ENCODE measurements around the gene LRRC28.

The LRRC28 gene

DNA sequence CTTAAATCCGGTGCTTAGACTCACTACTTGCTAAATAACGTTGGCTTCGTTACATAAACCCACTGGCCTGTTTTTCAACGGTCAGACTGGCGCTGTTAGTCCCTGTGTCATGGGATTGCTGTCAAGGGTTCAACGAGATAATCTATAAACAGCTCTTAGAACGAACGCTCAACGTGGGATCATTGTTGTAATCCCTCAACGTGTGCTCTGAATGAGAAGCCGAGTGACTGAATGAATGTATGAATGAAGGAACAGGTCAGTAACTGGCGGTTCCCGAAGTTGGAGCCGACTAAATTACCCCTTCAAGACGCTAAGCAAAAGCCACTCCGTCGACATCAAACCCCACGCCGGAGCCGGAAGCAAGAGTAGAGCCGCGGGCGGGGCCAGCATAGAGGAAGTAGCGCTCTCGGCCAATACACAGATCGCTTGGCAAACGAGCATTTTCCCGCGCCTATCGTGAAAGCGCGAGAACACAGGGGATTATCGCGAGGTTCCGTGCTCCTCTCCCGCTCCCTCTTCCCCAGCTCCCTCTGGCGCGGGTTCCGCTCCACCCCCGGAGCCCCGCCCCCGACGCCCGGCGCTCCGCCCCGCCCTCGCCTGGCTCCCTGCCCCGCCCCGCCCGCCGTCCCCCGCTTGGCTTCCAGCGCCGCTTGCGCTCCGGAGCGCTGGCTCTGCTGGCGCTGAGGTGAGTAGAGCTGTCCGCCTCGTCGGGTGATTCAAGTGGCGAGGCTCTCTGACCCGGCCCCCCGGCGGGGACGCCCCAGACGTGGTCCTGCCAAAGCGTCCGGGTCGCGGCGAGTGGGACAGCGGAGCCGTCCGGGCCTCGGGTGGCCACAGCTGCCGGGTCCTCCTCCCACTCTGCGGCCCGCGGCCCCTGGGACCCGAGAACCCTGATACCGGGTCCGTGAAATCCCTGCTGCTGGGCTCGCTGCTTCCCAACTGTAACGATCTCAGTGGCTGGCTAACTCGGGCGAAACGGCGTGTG, at the start of gene LRRC28:
Gene LRRC28, plus strand, starts transcription at position 625 of the 985 bp plus-strand sequence. CDS start 4,477 bp downstream, outside the sequence.
- Histone ChIP-seq H3K9me3 (ENCODE audit: insufficient read depth, low read length) (no peaks in the 10 kb centered on the region), H3K9ac (ENCODE audit: insufficient read length, low read depth) (peak within 1 kb of the TSS; percentile 91), H3K27me3 (ENCODE audit: insufficient read depth, insufficient read length) (peaks cover 14% of the 10 kb centered on the region), H3K4me3 (ENCODE audit: insufficient read length, low read depth) (peak within 1 kb of the TSS; percentile 72), H3K4me1 (ENCODE audit: insufficient read depth, insufficient read length) (no peaks in the 10 kb centered on the region), H3K36me3 (ENCODE audit: insufficient read depth, insufficient read length, low read length) (no peaks in the 10 kb centered on the region)
- DNase-seq (ENCODE audit: low read depth, low spot score) = peak; percentile 97
- TF ChIP-seq SUZ12 (IDR thresholded peaks at IDR 0.05; ENCODE audit: extremely low read depth, insufficient read depth, insufficient read length) = no peak
- no peak for TF ChIP-seq ZNF274 (IDR thresholded peaks at IDR 0.05; ENCODE audit: low read depth, low read length)
- no peak for TF ChIP-seq YY1 (IDR thresholded peaks at IDR 0.05; ENCODE audit: insufficient read depth, insufficient read length)

DNA sequence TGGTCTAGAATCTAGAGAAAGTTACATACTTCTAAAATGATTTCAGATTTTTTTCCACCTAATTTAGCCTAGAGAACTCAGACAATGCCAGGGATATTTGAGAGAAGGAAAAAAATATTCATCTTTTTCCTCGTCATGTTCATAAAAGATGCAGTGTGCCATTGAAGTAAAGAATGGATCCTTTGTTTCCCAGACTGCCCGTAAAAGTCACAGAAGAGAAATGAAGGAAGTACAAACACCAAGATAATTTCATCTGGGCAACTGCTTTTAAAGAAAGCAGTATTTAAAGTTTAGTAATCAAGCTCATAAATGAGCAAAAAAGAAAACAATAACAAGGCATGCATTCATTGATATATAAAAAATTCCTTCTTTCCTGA, 49.1 kb upstream of the LRRC28 start:
- no peak overlapping the region for H3K4me3 ChIP-seq (ENCODE audit: insufficient read length, low read depth)
- no peaks in the 10 kb centered on the region for H3K27me3 ChIP-seq (ENCODE audit: insufficient read depth, insufficient read length)
- no peaks in the 10 kb centered on the region; the same call in 1 of the 2 replicates for H3K9me3 ChIP-seq (ENCODE audit: insufficient read depth, low read length)
- no peaks in the 10 kb centered on the region for H3K4me1 ChIP-seq (ENCODE audit: insufficient read depth, insufficient read length)
- DNase-seq (ENCODE audit: low read depth, low spot score) = no peak
- no peak overlapping the region for H3K9ac ChIP-seq (ENCODE audit: insufficient read length, low read depth)
- no peak for TF ChIP-seq YY1 (IDR thresholded peaks at IDR 0.05; ENCODE audit: insufficient read depth, insufficient read length)
- TF ChIP-seq SUZ12 (IDR thresholded peaks at IDR 0.05; ENCODE audit: extremely low read depth, insufficient read depth, insufficient read length) = no peak
- no peak for TF ChIP-seq ZNF274 (IDR thresholded peaks at IDR 0.05; ENCODE audit: low read depth, low read length)
- H3K36me3 ChIP-seq (ENCODE audit: insufficient read depth, insufficient read length, low read length) = peaks cover 15% of the 10 kb centered on the region

DNA sequence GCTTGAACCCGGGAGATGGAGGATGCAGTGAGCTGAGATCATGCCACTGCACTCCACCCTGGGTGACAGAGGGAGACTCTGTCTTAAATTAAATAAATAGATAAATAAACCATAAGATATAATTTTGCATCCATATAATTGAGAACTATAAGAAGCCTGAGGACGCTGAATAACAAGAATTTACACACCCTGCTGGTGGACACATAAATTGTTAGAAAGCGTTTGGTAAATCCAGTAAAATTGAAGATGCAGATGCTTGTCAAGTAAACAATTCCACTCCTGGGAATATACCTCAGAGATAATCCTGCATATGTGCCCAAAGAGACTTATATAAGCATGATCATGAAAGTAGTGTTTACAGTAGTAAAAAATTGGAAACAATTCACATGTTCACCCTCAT, 43.6 kb upstream of the LRRC28 start:
- no peak for TF ChIP-seq SUZ12 (IDR thresholded peaks at IDR 0.05; ENCODE audit: extremely low read depth, insufficient read depth, insufficient read length)
- no peak for TF ChIP-seq ZNF274 (IDR thresholded peaks at IDR 0.05; ENCODE audit: low read depth, low read length)
- no peak for TF ChIP-seq YY1 (IDR thresholded peaks at IDR 0.05; ENCODE audit: insufficient read depth, insufficient read length)
- Histone ChIP-seq H3K36me3 (ENCODE audit: insufficient read depth, insufficient read length, low read length) (peaks cover 11% of the 10 kb centered on the region), H3K4me1 (ENCODE audit: insufficient read depth, insufficient read length) (peaks cover 4% of the 10 kb centered on the region), H3K27me3 (ENCODE audit: insufficient read depth, insufficient read length) (no peaks in the 10 kb centered on the region), H3K9ac (ENCODE audit: insufficient read length, low read depth) (no peak overlapping the region), H3K4me3 (ENCODE audit: insufficient read length, low read depth) (no peak overlapping the region), H3K9me3 (ENCODE audit: insufficient read depth, low read length) (no peaks in the 10 kb centered on the region; the same call in 1 of the 2 replicates)
- no peak for DNase-seq (ENCODE audit: low read depth, low spot score)

DNA sequence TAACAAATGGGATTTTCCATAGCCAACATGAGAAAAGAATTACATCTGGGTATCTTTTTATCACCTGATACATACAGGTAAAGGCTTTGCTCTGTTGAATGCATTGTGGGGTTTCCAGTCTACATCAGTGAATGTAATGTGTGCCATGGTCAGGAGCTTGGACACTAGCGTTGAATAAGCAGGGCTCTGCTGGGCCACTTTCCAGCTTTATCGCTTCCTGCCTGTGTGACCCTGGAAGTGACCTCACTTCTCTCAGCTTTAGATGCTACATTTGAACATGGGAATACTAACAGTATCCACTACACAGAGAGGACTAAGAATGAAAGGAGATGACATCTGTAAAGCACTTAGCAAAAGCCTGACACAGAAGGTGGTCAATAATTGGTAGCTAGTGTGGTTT, 42.0 kb upstream of the LRRC28 start:
- no peak overlapping the region for H3K9ac ChIP-seq (ENCODE audit: insufficient read length, low read depth)
- no peaks in the 10 kb centered on the region for H3K27me3 ChIP-seq (ENCODE audit: insufficient read depth, insufficient read length)
- peaks cover 5% of the 10 kb centered on the region for H3K4me1 ChIP-seq (ENCODE audit: insufficient read depth, insufficient read length)
- H3K9me3 ChIP-seq (ENCODE audit: insufficient read depth, low read length) = no peaks in the 10 kb centered on the region; the same call in 1 of the 2 replicates
- H3K36me3 ChIP-seq (ENCODE audit: insufficient read depth, insufficient read length, low read length) = peaks cover 11% of the 10 kb centered on the region
- DNase-seq (ENCODE audit: low read depth, low spot score) = no peak
- H3K4me3 ChIP-seq (ENCODE audit: insufficient read length, low read depth) = no peak overlapping the region
- no peak for TF ChIP-seq ZNF274 (IDR thresholded peaks at IDR 0.05; ENCODE audit: low read depth, low read length)
- TF ChIP-seq YY1 (IDR thresholded peaks at IDR 0.05; ENCODE audit: insufficient read depth, insufficient read length) = no peak

DNA sequence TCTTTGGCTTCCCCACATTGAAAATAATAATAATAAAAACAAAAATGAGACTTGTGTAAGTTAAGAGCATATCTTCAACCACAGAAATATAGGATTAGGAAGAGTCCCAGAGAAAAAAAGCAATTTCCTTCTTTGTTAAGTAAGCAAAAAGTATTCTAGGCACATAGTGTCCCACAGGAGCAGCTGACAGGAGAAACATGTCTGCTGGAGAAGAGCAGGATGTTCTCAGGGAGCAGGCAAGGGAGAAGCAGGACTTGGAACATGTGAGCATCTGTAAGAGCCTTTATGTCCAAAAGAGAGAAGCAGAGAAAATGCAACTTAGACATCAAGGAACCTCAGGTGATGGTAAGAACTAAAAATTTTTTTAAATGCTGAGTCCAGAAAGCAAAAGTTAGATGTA, 40.9 kb upstream of the LRRC28 start:
- H3K27me3 ChIP-seq (ENCODE audit: insufficient read depth, insufficient read length) = no peaks in the 10 kb centered on the region
- peaks cover 15% of the 10 kb centered on the region for H3K36me3 ChIP-seq (ENCODE audit: insufficient read depth, insufficient read length, low read length)
- H3K9ac ChIP-seq (ENCODE audit: insufficient read length, low read depth) = no peak overlapping the region
- no peaks in the 10 kb centered on the region; the same call in 1 of the 2 replicates for H3K9me3 ChIP-seq (ENCODE audit: insufficient read depth, low read length)
- peaks cover 5% of the 10 kb centered on the region for H3K4me1 ChIP-seq (ENCODE audit: insufficient read depth, insufficient read length)
- no peak for DNase-seq (ENCODE audit: low read depth, low spot score)
- no peak for TF ChIP-seq YY1 (IDR thresholded peaks at IDR 0.05; ENCODE audit: insufficient read depth, insufficient read length)
- TF ChIP-seq ZNF274 (IDR thresholded peaks at IDR 0.05; ENCODE audit: low read depth, low read length) = no peak
- no peak for TF ChIP-seq SUZ12 (IDR thresholded peaks at IDR 0.05; ENCODE audit: extremely low read depth, insufficient read depth, insufficient read length)
- no peak overlapping the region for H3K4me3 ChIP-seq (ENCODE audit: insufficient read length, low read depth)

DNA sequence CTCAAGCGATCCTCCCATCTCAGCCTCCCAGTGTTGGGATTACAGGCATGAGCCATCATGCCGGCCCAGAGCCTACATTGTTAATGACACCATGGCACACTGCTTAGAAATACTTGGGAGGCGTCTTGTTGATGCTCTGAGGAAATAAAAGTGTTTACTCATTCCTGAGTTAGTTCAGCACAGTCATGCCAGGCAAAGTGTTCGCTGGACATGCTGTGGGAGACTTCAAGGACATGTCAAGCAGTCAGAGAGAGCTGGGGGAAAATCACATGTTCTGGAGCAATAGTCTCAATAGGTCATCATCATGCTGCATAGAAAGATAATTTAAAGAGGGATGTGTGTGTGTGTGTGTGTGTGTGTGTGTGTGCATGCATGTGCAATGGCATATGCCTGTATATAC, 39.4 kb upstream of the LRRC28 start:
- H3K36me3 ChIP-seq (ENCODE audit: insufficient read depth, insufficient read length, low read length) = peaks cover 22% of the 10 kb centered on the region
- H3K9ac ChIP-seq (ENCODE audit: insufficient read length, low read depth) = no peak overlapping the region
- H3K27me3 ChIP-seq (ENCODE audit: insufficient read depth, insufficient read length) = no peaks in the 10 kb centered on the region
- H3K4me3 ChIP-seq (ENCODE audit: insufficient read length, low read depth) = no peak overlapping the region
- no peak for TF ChIP-seq YY1 (IDR thresholded peaks at IDR 0.05; ENCODE audit: insufficient read depth, insufficient read length)
- no peak for TF ChIP-seq ZNF274 (IDR thresholded peaks at IDR 0.05; ENCODE audit: low read depth, low read length)
- no peak for TF ChIP-seq SUZ12 (IDR thresholded peaks at IDR 0.05; ENCODE audit: extremely low read depth, insufficient read depth, insufficient read length)
- H3K4me1 ChIP-seq (ENCODE audit: insufficient read depth, insufficient read length) = peaks cover 5% of the 10 kb centered on the region
- no peak for DNase-seq (ENCODE audit: low read depth, low spot score)
- no peaks in the 10 kb centered on the region for H3K9me3 ChIP-seq (ENCODE audit: insufficient read depth, low read length)

DNA sequence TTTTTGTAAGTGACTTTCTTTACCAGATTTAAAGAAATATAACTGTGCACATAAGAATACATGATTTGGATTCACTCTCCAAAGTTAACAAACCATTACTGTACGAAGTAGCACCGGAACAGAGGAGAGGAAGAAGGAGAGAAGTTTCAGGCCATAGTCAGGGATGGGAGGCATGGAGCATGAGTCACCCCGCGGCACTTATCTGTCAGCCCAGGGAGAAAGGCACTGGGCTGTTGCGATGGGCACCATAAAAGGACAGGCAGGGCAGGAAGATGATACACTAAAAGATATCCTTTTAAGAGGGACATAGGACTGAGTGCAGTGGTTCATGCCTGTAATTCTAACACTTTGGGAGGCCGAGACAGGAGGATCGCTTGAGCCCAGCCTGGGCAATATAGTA, 38.9 kb upstream of the LRRC28 start:
- Histone ChIP-seq H3K36me3 (ENCODE audit: insufficient read depth, insufficient read length, low read length) (peaks cover 24% of the 10 kb centered on the region), H3K4me1 (ENCODE audit: insufficient read depth, insufficient read length) (peaks cover 5% of the 10 kb centered on the region), H3K9ac (ENCODE audit: insufficient read length, low read depth) (no peak overlapping the region), H3K9me3 (ENCODE audit: insufficient read depth, low read length) (no peaks in the 10 kb centered on the region), H3K27me3 (ENCODE audit: insufficient read depth, insufficient read length) (no peaks in the 10 kb centered on the region), H3K4me3 (ENCODE audit: insufficient read length, low read depth) (no peak overlapping the region)
- no peak for DNase-seq (ENCODE audit: low read depth, low spot score)
- no peak for TF ChIP-seq ZNF274 (IDR thresholded peaks at IDR 0.05; ENCODE audit: low read depth, low read length)
- no peak for TF ChIP-seq YY1 (IDR thresholded peaks at IDR 0.05; ENCODE audit: insufficient read depth, insufficient read length)
- TF ChIP-seq SUZ12 (IDR thresholded peaks at IDR 0.05; ENCODE audit: extremely low read depth, insufficient read depth, insufficient read length) = no peak

Data from NT2/D1 (cell line).